Measurements from ENCODE around the gene CATSPERD. TPM values are rescaled to one million over a fixed set of nuclear protein-coding genes. Genes with fewer than 3 reads are reported as not detected.

Gene CATSPERD
- total and polyA plus RNA-seq, 9 of the 15 experiments (the other 6 are each of a cell fraction or from before 2014, with no cell fraction given): not detected

DNA sequence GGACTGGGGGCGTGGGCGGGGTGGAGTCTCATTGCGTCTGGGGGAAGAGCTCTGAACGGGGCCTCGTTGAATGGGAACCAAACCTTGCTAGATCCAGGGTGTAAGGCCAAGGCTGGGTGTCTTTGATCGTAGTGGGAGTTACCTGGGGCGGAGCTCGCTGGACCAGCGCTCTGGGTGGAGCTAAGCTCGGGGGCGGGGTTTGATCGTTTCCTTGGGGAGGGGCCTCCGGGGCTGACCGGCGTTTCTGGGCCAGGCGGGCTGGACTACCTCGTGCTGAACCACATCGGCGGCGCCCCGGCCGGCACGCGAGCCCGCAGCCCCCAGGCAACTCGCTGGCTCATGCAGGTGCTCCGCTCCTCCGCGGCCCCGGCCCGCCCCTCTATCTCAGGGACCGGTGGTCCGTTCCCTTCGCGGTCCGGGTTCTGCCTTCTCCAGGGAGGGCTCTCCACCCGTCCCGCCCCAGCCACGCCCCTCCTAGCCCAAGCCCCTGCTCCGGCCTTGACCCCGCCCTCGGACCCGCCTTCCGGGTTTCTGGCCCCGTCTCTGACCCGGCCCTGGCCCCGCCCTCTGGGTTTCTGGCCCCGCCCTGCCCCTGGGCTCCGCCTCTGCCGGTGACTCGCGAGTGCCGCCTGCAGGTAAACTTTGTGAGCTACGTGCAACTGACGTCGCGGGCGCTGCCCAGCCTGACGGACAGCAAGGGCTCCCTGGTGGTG lies 33.6 kb upstream of the CATSPERD start (continued):
- TF ChIP-seq, protein P1, sequence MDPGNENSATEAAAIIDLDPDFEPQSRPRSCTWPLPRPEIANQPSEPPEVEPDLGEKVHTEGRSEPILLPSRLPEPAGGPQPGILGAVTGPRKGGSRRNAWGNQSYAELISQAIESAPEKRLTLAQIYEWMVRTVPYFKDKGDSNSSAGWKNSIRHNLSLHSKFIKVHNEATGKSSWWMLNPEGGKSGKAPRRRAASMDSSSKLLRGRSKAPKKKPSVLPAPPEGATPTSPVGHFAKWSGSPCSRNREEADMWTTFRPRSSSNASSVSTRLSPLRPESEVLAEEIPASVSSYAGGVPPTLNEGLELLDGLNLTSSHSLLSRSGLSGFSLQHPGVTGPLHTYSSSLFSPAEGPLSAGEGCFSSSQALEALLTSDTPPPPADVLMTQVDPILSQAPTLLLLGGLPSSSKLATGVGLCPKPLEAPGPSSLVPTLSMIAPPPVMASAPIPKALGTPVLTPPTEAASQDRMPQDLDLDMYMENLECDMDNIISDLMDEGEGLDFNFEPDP (CRISPR knock-in tag; IDR thresholded peaks at IDR 0.05): no peak
- TF ChIP-seq, protein P2, sequence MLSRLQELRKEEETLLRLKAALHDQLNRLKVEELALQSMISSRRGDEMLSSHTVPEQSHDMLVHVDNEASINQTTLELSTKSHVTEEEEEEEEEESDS (CRISPR knock-in tag; IDR thresholded peaks at IDR 0.05): no peak
- TF ChIP-seq ZNF174 (CRISPR knock-in tag; IDR thresholded peaks at IDR 0.05): no peak
- peak; percentile 91 for TF ChIP-seq CREB1 (IDR thresholded peaks at IDR 0.05)
- peak; percentile 95 for TF ChIP-seq CREB1 (CRISPR knock-in tag; IDR thresholded peaks at IDR 0.05)
- TF ChIP-seq, protein P3, sequence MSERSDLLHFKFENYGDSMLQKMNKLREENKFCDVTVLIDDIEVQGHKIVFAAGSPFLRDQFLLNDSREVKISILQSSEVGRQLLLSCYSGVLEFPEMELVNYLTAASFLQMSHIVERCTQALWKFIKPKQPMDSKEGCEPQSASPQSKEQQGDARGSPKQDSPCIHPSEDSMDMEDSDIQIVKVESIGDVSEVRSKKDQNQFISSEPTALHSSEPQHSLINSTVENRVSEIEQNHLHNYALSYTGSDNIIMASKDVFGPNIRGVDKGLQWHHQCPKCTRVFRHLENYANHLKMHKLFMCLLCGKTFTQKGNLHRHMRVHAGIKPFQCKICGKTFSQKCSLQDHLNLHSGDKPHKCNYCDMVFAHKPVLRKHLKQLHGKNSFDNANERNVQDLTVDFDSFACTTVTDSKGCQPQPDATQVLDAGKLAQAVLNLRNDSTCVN (CRISPR knock-in tag; IDR thresholded peaks at IDR 0.05): no peak
- peak; percentile 88 for TF ChIP-seq L3MBTL2 (IDR thresholded peaks at IDR 0.05)
- TF ChIP-seq MBD1 (CRISPR knock-in tag; IDR thresholded peaks at IDR 0.05): no peak
- TF ChIP-seq DPF2 (IDR thresholded peaks at IDR 0.05): no peak
- no peak for TF ChIP-seq CSDE1 (IDR thresholded peaks at IDR 0.05)
- no peak for TF ChIP-seq BMI1 (IDR thresholded peaks at IDR 0.05; ENCODE audit: low read length)
- TF ChIP-seq ZNF146 (CRISPR knock-in tag; IDR thresholded peaks at IDR 0.05; ENCODE audit: unreplicated experiment): no peak
- no peak for TF ChIP-seq FOS (IDR thresholded peaks at IDR 0.05; ENCODE audit: extremely low read depth, insufficient read length)
- TF ChIP-seq ZNF57 (CRISPR knock-in tag; IDR thresholded peaks at IDR 0.05): no peak
- no peak for TF ChIP-seq PCBP2 (IDR thresholded peaks at IDR 0.05; ENCODE audit: low read depth, low read length, poor library complexity, severe bottlenecking)
- TF ChIP-seq ZNF143 (CRISPR knock-in tag; IDR thresholded peaks at IDR 0.05): no peak
- TF ChIP-seq, protein P4, sequence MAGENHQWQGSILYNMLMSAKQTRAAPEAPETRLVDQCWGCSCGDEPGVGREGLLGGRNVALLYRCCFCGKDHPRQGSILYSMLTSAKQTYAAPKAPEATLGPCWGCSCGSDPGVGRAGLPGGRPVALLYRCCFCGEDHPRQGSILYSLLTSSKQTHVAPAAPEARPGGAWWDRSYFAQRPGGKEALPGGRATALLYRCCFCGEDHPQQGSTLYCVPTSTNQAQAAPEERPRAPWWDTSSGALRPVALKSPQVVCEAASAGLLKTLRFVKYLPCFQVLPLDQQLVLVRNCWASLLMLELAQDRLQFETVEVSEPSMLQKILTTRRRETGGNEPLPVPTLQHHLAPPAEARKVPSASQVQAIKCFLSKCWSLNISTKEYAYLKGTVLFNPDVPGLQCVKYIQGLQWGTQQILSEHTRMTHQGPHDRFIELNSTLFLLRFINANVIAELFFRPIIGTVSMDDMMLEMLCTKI (IDR thresholded peaks at IDR 0.05; ENCODE audit: partially characterized antibody): no peak
- TF ChIP-seq BCLAF1 (IDR thresholded peaks at IDR 0.05; ENCODE audit: borderline replicate concordance in 1 of 2, control insufficient read depth in 1 of 2, low read depth in 2 of 2, low read length in 1 of 2): no peak
- TF ChIP-seq MED1 (CRISPR knock-in tag; IDR thresholded peaks at IDR 0.05; ENCODE audit: borderline replicate concordance): no peak
- TF ChIP-seq BRD9 (IDR thresholded peaks at IDR 0.05; ENCODE audit: low read depth, partially characterized antibody): no peak

All from K562 (cell line).